ENCODE results near the gene HDAC8.
"Not testable (repeated sequence)": the region's sequence is repeated elsewhere in the genome, so short reads cannot be mapped to it uniquely, and the experiment has no call there.

The HDAC8 gene

DNA sequence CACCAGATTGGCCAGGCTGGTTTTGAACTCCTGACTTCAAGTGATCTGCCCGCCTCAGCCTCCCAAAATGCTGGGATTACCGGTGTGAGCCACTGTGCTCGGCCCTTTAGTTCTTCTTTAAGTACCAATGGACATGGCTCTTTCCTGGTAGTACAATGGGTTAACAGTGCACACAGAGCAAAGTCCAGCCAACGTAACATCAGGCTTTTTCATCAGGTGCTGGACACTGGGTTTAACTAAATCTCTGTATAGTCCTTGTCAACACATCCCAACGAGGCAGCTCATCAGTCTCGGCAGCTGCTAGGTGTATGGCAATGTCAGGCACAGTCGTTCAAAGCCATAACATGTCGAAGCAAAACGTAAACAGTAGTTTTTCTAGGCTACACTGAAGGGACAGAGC lies 93.8 kb downstream of the HDAC8 start:
- Mint-ChIP-seq H3K27ac (no peak overlapping the region), H3K27me3 (no peaks in the 10 kb centered on the region), H3K4me1 (no peaks in the 10 kb centered on the region), H3K4me3 (no peak overlapping the region), H3K9me3 (no peaks in the 10 kb centered on the region), H3K36me3 (peaks cover 11% of the 10 kb centered on the region)
- no peak for ATAC-seq

DNA sequence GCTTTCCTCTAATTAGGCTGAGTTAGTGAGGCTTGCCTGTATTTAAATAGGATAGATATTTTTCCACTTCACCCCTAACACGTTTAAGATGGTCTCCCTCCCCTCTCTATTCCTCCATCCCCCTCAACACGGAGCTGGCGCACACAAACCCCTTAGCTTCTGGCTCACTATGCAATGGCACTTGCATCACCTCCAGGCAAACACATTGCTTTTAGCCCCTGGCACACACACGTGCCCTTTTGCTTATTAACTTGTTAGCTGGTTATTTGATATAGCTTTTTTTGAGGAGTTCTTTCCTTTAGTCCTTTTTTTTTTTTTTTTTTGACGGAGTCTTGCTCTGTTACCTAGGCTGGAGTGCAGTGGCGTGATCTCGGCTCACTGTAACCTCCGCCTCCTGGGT lies 94.3 kb downstream of the HDAC8 start:
- Mint-ChIP-seq H3K27ac (no peak overlapping the region), H3K4me3 (no peak overlapping the region), H3K4me1 (no peaks in the 10 kb centered on the region), H3K36me3 (peaks cover 15% of the 10 kb centered on the region), H3K9me3 (no peaks in the 10 kb centered on the region), H3K27me3 (no peaks in the 10 kb centered on the region)
- no peak for ATAC-seq

- Mint-ChIP-seq H3K36me3 (peaks cover 21% of the 10 kb centered on the region), H3K4me3 (no peak overlapping the region), H3K27ac (no peak overlapping the region), H3K9me3 (no peaks in the 10 kb centered on the region), H3K27me3 (no peaks in the 10 kb centered on the region), H3K4me1 (no peaks in the 10 kb centered on the region)
- no peak for ATAC-seq
Measured at GRCh38 chrX:72477781-72478181, 94.9 kb downstream of the HDAC8 start.

DNA sequence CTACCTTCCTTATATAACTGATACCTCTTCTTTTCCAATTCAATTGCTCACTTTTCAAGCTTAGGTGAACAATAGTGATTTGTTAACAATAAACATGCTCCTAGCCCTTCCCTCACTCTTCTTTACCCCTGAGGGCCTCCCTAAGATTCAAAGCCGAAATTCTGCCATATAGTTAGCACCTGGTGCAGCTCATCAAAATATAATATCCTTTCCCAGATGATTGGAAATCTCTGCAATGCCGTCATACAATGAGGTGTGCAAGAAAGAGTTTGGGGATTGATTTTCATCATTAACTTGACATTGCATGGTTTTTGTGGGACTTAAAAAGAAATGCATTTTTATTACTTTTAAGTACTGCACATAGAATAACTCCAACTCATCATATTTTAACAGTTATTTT lies 95.3 kb downstream of the HDAC8 start:
- no peak for ATAC-seq

DNA sequence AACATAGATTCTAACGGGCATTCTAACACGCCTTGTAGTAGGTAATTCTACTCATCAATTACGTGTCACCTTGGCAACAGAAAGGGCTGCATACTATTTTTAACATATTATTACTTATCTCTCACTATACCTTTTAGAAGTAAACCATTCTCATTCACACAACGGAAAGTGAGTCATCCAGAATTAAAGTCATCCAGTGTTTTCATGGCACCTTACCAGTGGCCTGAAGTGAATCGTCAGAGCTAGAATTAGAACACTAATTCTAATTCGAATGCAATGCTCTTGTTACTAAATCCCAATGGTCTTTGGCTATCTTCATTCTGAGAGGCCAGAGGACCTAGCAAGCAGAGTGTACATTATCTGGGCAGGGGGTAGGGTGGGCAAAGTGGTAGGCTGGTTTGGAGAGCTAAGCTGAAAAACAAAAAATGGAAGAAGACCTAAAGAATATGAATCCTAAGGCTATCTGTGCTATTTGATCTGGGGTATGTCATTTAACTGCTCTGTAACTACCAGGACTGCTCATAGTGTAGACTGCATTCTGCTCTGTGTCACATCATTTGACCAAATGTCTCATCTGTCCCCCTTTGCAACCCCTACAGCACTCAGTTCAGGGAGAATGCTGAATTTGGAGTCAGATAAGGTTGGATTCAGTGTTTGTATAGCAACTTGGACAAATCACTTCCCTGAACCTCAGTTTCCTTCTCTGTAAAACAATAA lies 96.5 kb downstream of the HDAC8 start:
- peaks cover 27% of the 10 kb centered on the region for H3K36me3 Mint-ChIP-seq
- no peaks in the 10 kb centered on the region for H3K4me1 Mint-ChIP-seq
- no peaks in the 10 kb centered on the region for H3K9me3 Mint-ChIP-seq
- H3K27me3 Mint-ChIP-seq = no peaks in the 10 kb centered on the region
- H3K4me3 Mint-ChIP-seq = no peak overlapping the region
- no peak for ATAC-seq
- no peak overlapping the region for H3K27ac Mint-ChIP-seq

More for the DNA sequence above, 95.3 kb downstream of the HDAC8 start:
- no peak overlapping the region for H3K27ac Mint-ChIP-seq
- H3K36me3 Mint-ChIP-seq = peaks cover 25% of the 10 kb centered on the region
- H3K27me3 Mint-ChIP-seq = no peaks in the 10 kb centered on the region
- H3K4me1 Mint-ChIP-seq = no peaks in the 10 kb centered on the region
- no peak overlapping the region for H3K4me3 Mint-ChIP-seq
- H3K9me3 Mint-ChIP-seq = no peaks in the 10 kb centered on the region

GRCh38 chrX:72475338-72475737 lies 97.3 kb downstream of the HDAC8 start:
- no peaks in the 10 kb centered on the region for H3K9me3 Mint-ChIP-seq
- H3K36me3 Mint-ChIP-seq = peaks cover 34% of the 10 kb centered on the region
- no peak for ATAC-seq
- no peaks in the 10 kb centered on the region for H3K27me3 Mint-ChIP-seq
- H3K27ac Mint-ChIP-seq = no peak overlapping the region
- H3K4me3 Mint-ChIP-seq = no peak overlapping the region
- H3K4me1 Mint-ChIP-seq = no peaks in the 10 kb centered on the region

GRCh38 chrX:72470532-72471223 lies 102.0 kb downstream of the HDAC8 start:
- H3K4me3 Mint-ChIP-seq = no peak overlapping the region
- no peak for ATAC-seq
- peaks cover 51% of the 10 kb centered on the region for H3K36me3 Mint-ChIP-seq
- H3K9me3 Mint-ChIP-seq = no peaks in the 10 kb centered on the region
- H3K4me1 Mint-ChIP-seq = no peaks in the 10 kb centered on the region
- H3K27me3 Mint-ChIP-seq = no peaks in the 10 kb centered on the region
- H3K27ac Mint-ChIP-seq = no peak overlapping the region

DNA sequence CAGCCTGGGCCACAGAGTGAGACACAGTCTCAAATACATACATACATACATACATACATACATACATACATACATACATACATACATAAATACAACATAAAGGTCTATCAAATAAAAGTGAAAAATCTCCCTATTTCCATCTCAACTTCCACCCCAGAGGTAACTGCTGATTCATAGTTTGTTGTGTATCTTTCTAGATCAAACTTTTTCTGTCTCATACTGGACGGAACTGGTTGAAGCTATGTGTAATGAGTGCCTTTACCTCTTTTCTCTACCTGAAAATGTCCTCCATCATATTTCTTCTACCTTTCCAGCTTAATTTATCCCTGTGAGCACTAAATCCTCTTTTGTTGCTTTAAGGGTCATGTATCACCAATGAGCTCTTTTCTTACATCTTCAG lies 102.5 kb downstream of the HDAC8 start:
- Mint-ChIP-seq H3K4me3 (no peak overlapping the region), H3K36me3 (peaks cover 51% of the 10 kb centered on the region), H3K27me3 (no peaks in the 10 kb centered on the region), H3K9me3 (no peaks in the 10 kb centered on the region), H3K4me1 (no peaks in the 10 kb centered on the region), H3K27ac (no peak overlapping the region)
- no peak for ATAC-seq

GRCh38 chrX:72468607-72469006 lies 104.0 kb downstream of the HDAC8 start:
- Mint-ChIP-seq H3K27ac (no peak overlapping the region), H3K4me3 (no peak overlapping the region)
- no peak for ATAC-seq

DNA sequence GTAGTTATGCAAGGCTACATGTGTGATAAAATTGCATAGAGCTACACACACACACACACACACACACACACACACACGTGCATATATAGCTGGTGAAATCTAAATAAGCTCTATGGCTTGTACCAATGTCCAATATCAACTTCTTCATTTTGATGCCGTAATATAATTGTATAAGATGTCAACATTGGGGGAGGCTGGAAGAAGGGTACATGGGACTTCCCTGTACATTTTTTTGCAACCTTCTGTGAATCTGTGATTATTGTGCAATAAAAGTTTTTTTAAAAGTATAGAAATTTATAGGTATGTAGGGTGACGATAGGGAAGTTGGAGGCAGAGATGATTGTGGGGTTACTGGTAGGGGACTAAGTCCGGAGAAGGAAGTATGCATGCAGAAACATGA lies 105.5 kb downstream of the HDAC8 start:
- no peaks in the 10 kb centered on the region for H3K4me1 Mint-ChIP-seq
- no peak overlapping the region for H3K4me3 Mint-ChIP-seq
- no peak for ATAC-seq
- H3K27me3 Mint-ChIP-seq = no peaks in the 10 kb centered on the region
- no peak overlapping the region for H3K27ac Mint-ChIP-seq
- H3K9me3 Mint-ChIP-seq = no peaks in the 10 kb centered on the region
- peaks cover 36% of the 10 kb centered on the region for H3K36me3 Mint-ChIP-seq

More at GRCh38 chrX:72468607-72469006, 104.0 kb downstream of the HDAC8 start:
- H3K4me1 Mint-ChIP-seq = no peaks in the 10 kb centered on the region
- H3K9me3 Mint-ChIP-seq = no peaks in the 10 kb centered on the region
- no peaks in the 10 kb centered on the region for H3K27me3 Mint-ChIP-seq
- peaks cover 44% of the 10 kb centered on the region for H3K36me3 Mint-ChIP-seq

GRCh38 chrX:72466493-72466892 lies 106.2 kb downstream of the HDAC8 start:
- no peak overlapping the region for H3K27ac Mint-ChIP-seq
- peaks cover 42% of the 10 kb centered on the region for H3K36me3 Mint-ChIP-seq
- no peaks in the 10 kb centered on the region for H3K27me3 Mint-ChIP-seq
- H3K4me3 Mint-ChIP-seq = no peak overlapping the region
- H3K4me1 Mint-ChIP-seq = no peaks in the 10 kb centered on the region
- ATAC-seq = no peak
- H3K9me3 Mint-ChIP-seq = no peaks in the 10 kb centered on the region

GRCh38 chrX:72465889-72466288 lies 106.8 kb downstream of the HDAC8 start:
- Mint-ChIP-seq H3K27ac (no peak overlapping the region), H3K9me3 (no peaks in the 10 kb centered on the region), H3K36me3 (peaks cover 39% of the 10 kb centered on the region), H3K4me1 (no peaks in the 10 kb centered on the region), H3K4me3 (no peak overlapping the region), H3K27me3 (no peaks in the 10 kb centered on the region)
- no peak for ATAC-seq

DNA sequence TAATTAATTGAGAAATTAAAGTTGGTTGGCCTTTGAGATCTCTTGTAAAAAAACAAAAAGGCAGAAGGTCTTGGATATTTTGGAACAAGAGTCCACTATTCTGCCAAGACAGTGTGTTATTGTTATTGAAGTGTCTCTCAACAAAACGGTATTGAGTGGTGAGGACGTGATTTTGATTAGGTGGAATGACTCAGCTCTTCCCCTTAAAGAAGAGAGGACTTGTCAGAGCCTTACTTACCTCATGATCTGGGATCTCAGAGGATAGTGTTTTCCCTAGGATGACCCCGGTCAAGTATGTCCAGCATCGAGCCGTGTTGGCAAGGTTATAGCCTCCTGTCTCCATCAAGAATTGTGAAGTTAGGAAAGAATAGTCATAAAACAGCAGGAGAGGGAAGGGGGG lies 110.9 kb downstream of the HDAC8 start:
- H3K36me3 Mint-ChIP-seq = peaks cover 26% of the 10 kb centered on the region
- no peaks in the 10 kb centered on the region for H3K27me3 Mint-ChIP-seq
- H3K4me1 Mint-ChIP-seq = no peaks in the 10 kb centered on the region
- no peak for ATAC-seq
- H3K9me3 Mint-ChIP-seq = no peaks in the 10 kb centered on the region
- no peak overlapping the region for H3K4me3 Mint-ChIP-seq
- H3K27ac Mint-ChIP-seq = no peak overlapping the region

- H3K4me1 Mint-ChIP-seq = no peaks in the 10 kb centered on the region
Measured at GRCh38 chrX:72461288-72461687, 111.4 kb downstream of the HDAC8 start.

DNA sequence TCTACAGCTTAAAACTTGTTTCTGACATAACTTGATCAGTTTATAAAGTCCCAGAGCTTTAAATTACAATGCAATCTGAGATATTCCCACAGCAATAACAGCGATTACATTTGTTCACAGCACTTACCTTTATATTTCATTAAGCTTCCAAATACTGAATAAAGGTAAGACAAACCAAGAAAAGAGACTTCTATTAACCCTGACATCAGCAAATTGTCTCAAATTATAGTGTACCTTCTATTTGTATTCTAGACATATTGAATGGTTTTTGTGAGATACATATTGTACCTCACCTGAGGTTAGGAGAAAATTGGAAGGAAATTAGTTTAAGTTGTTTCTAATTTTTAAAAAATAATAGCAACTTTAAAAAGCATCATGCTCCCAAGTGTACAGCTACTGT lies 111.9 kb downstream of the HDAC8 start:
- no peaks in the 10 kb centered on the region for H3K27me3 Mint-ChIP-seq
- no peak for ATAC-seq
- no peaks in the 10 kb centered on the region for H3K9me3 Mint-ChIP-seq
- peaks cover 30% of the 10 kb centered on the region for H3K36me3 Mint-ChIP-seq
- H3K4me1 Mint-ChIP-seq = no peaks in the 10 kb centered on the region
- no peak overlapping the region for H3K4me3 Mint-ChIP-seq
- H3K27ac Mint-ChIP-seq = no peak overlapping the region

More at GRCh38 chrX:72461288-72461687, 111.4 kb downstream of the HDAC8 start:
- peaks cover 30% of the 10 kb centered on the region for H3K36me3 Mint-ChIP-seq
- no peak overlapping the region for H3K27ac Mint-ChIP-seq
- no peaks in the 10 kb centered on the region for H3K9me3 Mint-ChIP-seq
- ATAC-seq = no peak
- H3K4me3 Mint-ChIP-seq = no peak overlapping the region
- H3K27me3 Mint-ChIP-seq = no peaks in the 10 kb centered on the region

DNA sequence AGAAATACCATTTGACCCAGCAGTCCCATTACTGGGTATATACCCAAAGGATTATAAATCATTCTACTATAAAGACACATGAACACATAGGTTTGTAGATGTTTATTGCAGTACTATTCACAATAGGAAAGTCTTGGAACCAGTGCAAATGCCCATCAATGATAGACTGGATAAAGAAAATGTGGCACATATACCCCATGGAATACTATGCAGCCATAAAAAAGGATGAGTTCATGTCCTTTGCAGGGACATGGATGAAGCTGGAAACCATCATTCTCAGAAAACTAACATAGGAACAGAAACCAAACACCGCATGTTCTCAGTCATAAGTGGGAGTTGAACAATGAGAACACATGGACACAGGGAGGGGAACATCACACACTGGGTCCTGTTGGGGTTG lies 123.6 kb downstream of the HDAC8 start:
- peaks cover 70% of the 10 kb centered on the region for H3K36me3 Mint-ChIP-seq
- not testable (repeated sequence) for H3K9me3 Mint-ChIP-seq, H3K4me1 Mint-ChIP-seq, H3K27ac Mint-ChIP-seq, ATAC-seq, H3K4me3 Mint-ChIP-seq, H3K27me3 Mint-ChIP-seq
